Epithelial cell of esophagus (primary cell): ENCODE measurements around the gene DHCR7.

Experiments
- DNase-seq: peaks from one replicate; pipeline ENCODE4 v3.0.0; 2010; ENCODE audit warnings: low read depth
- H3K4me3 ChIP-seq: 2 replicates; pipeline ENCODE4 v1.5.1; 2011; ENCODE audit warnings: mild to moderate bottlenecking, low read length, control low read depth
- TF ChIP-seq, protein P1 (sequence below): IDR thresholded peaks from 2 replicates; pipeline ENCODE4 v1.5.1; 2011; ENCODE audit warnings: low read depth, mild to moderate bottlenecking, low read length, control low read depth, inconsistent platforms; ENCODE audit not compliant: insufficient read depth; ENCODE audit errors: missing control alignments

DHCR7 gene

DNA sequence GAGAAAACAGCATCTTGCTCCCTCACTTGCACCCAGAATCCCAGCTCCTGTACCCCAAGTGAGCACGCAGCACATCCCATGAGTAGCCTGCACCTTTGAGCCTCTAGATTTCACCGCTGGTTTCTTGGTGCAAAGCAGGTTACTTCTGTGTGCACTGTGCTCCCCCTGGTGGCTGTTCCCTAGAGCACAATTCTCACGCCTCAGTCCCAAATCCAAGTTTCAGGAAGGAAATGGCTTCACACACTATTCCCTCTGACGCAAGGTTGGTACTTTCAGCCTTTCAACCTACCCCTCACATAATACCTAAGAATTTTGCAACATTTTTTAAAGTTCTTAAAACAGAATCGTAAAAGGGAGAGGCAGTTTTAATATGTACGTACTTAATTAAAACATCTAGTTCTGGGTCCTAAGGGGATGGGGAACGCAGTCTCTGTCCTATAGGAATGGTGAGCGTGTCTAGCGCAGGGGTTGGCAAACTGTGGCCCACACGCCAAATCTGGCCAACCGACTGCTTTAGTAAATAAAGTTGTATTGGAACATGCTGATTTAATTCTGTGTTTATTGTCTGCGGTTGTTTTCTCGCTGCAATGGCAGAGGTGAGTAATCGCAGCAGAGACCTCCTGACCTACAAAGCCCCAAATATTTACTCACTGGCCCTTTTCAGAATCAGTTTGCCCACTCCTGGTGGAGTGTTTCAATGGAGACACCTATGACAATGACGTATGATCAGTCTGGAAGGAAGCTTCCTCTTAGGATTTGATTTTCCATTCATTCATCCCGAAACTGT lies 27.5 kb downstream of the DHCR7 start:
- DNase-seq, result peak; percentile 64

DNA sequence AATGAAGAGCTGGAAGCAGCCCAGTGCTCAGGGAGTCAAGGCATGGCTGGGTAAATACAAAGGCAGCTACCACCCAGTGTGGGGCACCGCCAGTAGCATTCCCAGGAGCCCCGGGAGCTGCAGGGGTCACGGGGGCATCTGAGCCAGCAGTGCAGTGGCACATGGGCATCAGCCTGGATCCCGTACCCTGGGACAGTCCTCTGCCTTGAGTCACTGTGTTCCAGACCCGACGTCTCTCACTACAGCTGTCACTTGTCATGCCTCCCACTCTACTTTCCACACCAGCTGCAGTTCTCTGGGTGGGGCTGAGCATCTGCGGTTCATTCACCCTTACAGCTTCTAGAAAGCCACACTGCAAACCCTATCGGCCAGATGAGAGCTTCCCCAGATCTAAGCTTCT lies 29.6 kb downstream of the DHCR7 start:
- H3K4me3 ChIP-seq, result no peak overlapping the region
- TF ChIP-seq, protein P1, sequence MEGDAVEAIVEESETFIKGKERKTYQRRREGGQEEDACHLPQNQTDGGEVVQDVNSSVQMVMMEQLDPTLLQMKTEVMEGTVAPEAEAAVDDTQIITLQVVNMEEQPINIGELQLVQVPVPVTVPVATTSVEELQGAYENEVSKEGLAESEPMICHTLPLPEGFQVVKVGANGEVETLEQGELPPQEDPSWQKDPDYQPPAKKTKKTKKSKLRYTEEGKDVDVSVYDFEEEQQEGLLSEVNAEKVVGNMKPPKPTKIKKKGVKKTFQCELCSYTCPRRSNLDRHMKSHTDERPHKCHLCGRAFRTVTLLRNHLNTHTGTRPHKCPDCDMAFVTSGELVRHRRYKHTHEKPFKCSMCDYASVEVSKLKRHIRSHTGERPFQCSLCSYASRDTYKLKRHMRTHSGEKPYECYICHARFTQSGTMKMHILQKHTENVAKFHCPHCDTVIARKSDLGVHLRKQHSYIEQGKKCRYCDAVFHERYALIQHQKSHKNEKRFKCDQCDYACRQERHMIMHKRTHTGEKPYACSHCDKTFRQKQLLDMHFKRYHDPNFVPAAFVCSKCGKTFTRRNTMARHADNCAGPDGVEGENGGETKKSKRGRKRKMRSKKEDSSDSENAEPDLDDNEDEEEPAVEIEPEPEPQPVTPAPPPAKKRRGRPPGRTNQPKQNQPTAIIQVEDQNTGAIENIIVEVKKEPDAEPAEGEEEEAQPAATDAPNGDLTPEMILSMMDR, result no peak
- no peak for DNase-seq

More for the DNA sequence above, 27.5 kb downstream of the DHCR7 start:
- TF ChIP-seq, protein P1, result peak; percentile 67
- no peak overlapping the region for H3K4me3 ChIP-seq

DNA sequence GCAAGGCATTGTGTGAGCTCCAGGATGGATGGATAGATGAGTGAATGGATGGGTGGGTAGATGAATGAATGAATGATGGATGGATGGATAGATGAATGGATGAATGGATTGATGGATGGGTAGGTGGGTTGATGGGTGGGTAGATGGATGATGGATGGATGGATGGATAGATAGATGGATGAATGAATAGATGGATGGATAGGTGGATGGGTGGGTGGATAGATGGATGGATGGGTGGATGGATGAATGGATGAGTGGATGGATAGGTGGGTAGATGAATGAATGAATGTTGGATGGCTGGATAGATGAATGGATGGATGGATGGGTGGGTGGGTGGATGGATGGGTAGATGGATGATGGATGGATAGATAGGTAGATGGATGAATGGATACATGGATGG lies 33.5 kb downstream of the DHCR7 start:
- TF ChIP-seq, protein P1, result no peak
- no peak for DNase-seq
- no peak overlapping the region for H3K4me3 ChIP-seq

DNA sequence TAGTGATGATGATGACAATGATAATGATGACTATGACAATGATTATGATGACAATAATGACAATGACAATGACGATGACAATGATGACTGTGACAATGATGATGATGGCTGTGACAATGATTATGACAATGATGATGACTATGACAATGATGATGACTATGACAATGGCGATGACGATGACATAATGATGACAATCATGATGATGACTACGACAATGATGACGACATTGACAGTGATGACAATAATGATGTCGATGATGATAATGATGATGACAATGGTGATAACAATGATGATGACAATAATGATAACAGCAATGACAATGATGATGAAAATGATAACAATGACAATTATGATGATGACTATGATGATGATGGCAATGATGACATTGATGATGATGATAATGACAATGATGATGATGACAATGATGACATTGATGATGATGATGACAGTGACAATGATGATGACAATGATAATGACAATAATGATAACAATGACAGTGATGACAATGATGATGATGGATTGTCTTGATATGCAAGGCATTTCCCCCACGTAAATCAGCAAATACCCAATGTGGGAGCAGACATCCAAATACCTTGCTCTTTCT lies 37.7 kb downstream of the DHCR7 start:
- no peak for DNase-seq
- TF ChIP-seq, protein P1, result no peak
- H3K4me3 ChIP-seq, result no peak overlapping the region

DNA sequence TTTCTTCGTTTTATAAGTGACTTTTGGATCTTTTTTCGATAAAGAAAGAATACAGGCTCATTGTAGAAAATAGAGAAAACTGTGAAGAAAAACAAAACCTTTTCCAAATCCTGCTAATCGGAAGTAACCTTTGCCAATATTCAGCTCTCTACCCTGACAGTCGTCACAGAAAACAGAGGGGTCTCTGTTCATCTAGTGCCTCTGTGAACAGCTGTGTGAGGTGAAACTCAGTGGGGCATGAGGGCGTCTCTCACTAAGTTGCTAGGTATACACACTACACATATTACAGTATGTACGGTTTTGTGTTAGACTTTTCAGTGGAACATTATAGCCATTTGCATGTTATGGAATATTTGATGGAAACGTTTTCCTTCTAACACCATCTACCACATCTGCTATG lies 39.4 kb downstream of the DHCR7 start:
- DNase-seq, result no peak
- H3K4me3 ChIP-seq, result no peak overlapping the region
- TF ChIP-seq, protein P1, result no peak

DNA sequence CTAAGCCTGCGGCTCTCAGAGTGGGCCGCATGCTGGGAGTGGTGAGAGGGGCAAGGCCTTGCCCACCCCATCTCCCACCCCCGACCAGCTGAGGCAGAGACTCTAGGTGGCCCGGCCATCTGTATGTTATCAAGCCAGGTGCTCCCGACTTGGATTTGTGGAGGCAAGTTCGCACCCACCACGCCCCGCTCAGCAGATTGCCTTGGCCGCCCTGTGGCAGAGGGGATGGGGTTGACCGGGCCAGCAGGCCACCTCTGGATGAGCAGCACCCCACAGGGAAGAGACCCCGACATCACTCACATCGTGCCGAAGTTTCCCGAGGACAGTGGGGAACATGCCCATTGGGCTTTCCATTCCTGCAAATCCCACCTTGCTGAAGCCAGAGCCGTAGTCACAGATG lies 40.8 kb downstream of the DHCR7 start:
- no peak overlapping the region for H3K4me3 ChIP-seq
- TF ChIP-seq, protein P1, result no peak
- DNase-seq, result no peak

DNA sequence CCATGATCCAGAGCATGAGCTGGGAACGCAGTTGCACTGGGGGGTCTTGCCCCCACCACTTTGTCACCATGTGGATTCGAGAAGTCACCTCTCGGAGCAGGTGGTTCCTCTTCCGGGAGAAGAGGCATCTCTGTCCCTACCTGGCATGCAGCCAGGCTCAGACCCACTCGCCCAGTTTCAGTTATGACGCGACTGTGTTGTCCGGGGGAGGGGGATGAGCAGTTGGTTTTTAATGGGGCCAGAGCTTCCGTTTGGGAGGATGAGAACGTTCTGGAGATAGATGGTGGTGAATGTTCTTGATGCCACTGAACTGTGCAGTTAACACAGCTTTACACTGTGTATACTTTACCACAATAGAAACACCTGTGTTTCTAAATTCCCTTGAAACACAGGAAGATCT lies 41.5 kb downstream of the DHCR7 start:
- TF ChIP-seq, protein P1, result no peak
- no peak overlapping the region for H3K4me3 ChIP-seq
- DNase-seq, result no peak
